GM06990 (cell line): Measurements from ENCODE around the gene ZNF425.

Source experiments
- DNase-seq: peaks from one replicate; pipeline ENCODE4 v3.0.0-alpha.2; 2011; ENCODE audit not compliant: insufficient read length; ENCODE audit errors: extremely low read depth
- H3K27me3 ChIP-seq: replicated peaks from 2 replicates; pipeline ENCODE4 v1.6.0; 2011; ENCODE audit warnings: low read length; ENCODE audit not compliant: control insufficient read depth, insufficient read depth
- H3K36me3 ChIP-seq: 2 replicates; pipeline ENCODE4 v1.5.1; 2011; ENCODE audit warnings: low read length; ENCODE audit not compliant: control insufficient read depth, insufficient read depth
- H3K4me3 ChIP-seq: replicated peaks from 2 replicates; pipeline ENCODE4 v1.5.1; 2011; ENCODE audit warnings: low read depth, mild to moderate bottlenecking, control low read depth, low read length
- TF ChIP-seq, protein P1 (sequence below): IDR thresholded peaks from 2 replicates; pipeline ENCODE4 v1.5.1; 2011; ENCODE audit warnings: low read length, control low read depth, mild to moderate bottlenecking, inconsistent platforms; ENCODE audit not compliant: insufficient read depth, poor library complexity, severe bottlenecking

ZNF425 gene

DNA sequence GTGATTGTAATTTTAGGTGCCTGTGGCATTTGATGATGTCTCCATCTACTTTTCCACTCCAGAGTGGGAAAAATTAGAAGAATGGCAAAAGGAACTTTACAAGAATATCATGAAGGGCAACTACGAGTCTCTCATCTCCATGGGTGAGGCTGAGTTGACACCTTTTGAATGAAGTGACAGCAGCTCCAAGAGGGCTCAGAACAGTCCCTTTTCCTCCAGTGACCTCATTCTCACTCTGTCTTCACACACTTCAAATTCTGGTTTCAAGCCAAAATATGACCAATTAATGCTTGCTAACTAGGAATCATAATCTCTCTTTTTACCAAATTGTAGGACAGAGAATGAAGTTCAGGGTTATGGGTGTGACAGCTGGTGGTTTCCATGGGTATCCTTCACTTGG lies 40.0 kb upstream of the ZNF425 start:
- TF ChIP-seq, protein P1, sequence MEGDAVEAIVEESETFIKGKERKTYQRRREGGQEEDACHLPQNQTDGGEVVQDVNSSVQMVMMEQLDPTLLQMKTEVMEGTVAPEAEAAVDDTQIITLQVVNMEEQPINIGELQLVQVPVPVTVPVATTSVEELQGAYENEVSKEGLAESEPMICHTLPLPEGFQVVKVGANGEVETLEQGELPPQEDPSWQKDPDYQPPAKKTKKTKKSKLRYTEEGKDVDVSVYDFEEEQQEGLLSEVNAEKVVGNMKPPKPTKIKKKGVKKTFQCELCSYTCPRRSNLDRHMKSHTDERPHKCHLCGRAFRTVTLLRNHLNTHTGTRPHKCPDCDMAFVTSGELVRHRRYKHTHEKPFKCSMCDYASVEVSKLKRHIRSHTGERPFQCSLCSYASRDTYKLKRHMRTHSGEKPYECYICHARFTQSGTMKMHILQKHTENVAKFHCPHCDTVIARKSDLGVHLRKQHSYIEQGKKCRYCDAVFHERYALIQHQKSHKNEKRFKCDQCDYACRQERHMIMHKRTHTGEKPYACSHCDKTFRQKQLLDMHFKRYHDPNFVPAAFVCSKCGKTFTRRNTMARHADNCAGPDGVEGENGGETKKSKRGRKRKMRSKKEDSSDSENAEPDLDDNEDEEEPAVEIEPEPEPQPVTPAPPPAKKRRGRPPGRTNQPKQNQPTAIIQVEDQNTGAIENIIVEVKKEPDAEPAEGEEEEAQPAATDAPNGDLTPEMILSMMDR: no peak
- no peaks in the 10 kb centered on the region for H3K27me3 ChIP-seq

DNA sequence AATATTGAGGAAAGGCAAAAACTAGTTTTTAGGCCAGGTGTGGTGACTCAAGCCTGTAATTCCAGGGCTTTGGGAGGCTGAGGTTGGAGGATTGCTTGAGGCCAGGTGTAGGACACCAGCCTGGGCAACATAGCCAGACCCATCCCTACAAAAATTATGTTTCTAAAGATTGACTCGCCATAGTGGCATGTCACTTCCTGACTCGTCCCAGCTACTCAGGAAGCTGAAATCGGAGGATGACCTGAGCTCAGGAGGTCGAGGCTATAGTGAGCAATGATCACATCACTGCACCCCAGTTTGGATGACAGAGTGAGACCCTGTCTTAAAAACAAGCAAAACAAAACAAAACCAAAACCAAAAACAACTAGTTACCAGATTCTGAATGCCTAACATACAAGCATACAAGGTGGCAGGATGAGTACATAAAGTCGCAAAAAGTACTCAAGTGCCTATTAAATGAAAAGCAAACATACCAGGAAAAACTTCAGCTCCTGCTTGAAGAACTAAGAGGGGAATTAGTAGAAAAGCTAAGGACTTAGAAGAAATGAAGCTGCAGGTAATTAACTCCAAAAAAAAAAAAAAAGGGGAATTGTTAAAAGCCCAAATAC lies 35.2 kb upstream of the ZNF425 start:
- no peak overlapping the region for H3K4me3 ChIP-seq
- H3K36me3 ChIP-seq: peaks cover 3% of the 10 kb centered on the region; the same call in 1 of the 2 replicates
- no peak for DNase-seq
- no peaks in the 10 kb centered on the region for H3K27me3 ChIP-seq
- TF ChIP-seq, protein P1: no peak

More for the DNA sequence above, 40.0 kb upstream of the ZNF425 start:
- no peak for DNase-seq
- peaks cover 9% of the 10 kb centered on the region for H3K36me3 ChIP-seq
- H3K4me3 ChIP-seq: no peak overlapping the region

DNA sequence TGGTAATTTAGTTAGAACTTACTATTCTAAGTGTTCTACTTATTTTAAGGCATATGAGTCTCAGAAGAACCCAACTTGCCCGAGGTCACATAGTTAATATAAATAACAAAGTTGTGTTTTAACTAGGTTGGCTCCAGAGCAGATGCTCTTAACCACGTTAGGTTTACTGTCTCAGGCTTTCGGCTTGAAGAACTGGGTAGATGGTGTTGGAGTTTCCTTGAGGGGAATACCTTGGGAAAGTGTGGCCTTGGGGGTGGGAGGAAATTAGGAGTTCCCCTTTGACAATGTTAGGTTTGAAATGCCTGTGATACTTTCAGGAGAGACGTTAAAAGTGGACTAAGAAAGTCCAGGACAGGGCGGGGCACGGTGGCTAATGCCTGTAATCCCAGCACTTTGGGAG lies 30.8 kb upstream of the ZNF425 start:
- Histone ChIP-seq H3K36me3 (peaks cover 1% of the 10 kb centered on the region), H3K27me3 (no peaks in the 10 kb centered on the region), H3K4me3 (no peak overlapping the region)
- DNase-seq: no peak
- TF ChIP-seq, protein P1: no peak

DNA sequence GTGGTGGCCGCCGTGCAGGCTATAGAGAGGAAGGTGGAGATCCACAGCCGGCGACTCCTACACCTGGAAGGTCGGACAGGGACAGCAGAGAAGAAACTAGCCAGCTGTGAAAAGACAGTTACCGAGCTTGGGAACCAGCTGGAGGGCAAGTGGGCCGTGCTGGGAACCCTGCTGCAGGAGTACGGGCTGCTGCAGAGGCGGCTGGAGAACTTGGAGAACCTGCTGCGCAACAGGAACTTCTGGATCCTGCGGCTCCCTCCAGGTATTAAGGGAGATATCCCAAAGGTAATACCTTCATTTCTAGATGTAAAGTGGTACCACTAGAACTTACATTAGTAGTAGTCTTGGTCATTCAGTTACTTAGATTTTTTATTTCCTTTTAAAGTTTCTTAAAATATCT lies 27.9 kb upstream of the ZNF425 start:
- H3K27me3 ChIP-seq: no peaks in the 10 kb centered on the region
- DNase-seq: no peak
- no peaks in the 10 kb centered on the region; the same call in none of the 2 replicates for H3K36me3 ChIP-seq
- TF ChIP-seq, protein P1: no peak
- no peak overlapping the region for H3K4me3 ChIP-seq

DNA sequence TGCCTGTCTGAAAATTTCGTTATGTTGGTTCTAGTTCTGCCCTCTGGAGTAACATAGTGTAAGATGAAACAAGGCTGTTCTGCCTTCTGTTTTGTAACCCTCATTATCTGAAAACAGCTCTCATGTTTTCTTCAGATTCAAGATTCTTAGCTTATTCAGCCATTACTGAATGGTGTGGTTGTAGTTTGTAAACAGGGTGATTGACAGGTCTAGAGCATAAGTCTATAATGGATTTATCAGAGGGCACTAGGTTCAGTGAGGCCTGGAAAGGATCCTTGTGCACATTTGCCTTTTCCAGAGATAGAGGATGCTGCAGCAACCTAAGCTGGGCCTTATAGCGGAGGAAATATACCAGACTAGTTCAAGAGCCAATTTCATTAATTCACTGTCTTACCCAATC lies 27.2 kb upstream of the ZNF425 start:
- H3K4me3 ChIP-seq: no peak overlapping the region
- no peaks in the 10 kb centered on the region; the same call in none of the 2 replicates for H3K36me3 ChIP-seq
- H3K27me3 ChIP-seq: no peaks in the 10 kb centered on the region
- no peak for DNase-seq
- TF ChIP-seq, protein P1: no peak

DNA sequence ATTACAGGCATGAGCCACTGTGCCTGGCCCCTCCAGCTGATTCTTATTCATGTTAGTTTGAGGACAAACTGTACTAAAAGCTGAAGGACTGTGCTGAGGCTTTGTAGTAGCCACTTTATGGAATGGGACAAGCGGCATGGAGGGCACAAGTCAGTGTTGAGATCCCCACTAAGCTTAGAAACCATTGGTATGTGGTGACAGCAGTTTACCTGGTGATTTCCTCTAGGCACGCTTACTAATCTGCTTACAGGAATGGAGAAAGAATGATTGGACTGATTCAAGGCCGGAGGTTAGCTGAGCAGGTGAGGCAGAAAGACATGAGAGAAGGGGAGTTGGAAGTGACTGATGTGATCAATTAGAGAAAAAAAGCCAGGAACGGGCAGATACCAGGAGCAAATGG lies 24.9 kb upstream of the ZNF425 start:
- Histone ChIP-seq H3K27me3 (no peaks in the 10 kb centered on the region), H3K36me3 (no peaks in the 10 kb centered on the region; the same call in none of the 2 replicates), H3K4me3 (no peak overlapping the region)
- TF ChIP-seq, protein P1: no peak
- DNase-seq: no peak
